Measurements from ENCODE around the gene TASOR2. TPM values are rescaled to one million over a fixed set of nuclear protein-coding genes. Genes with fewer than 3 reads are reported as not detected.

Gene TASOR2
- total RNA-seq, 1 donor from 2014 or later, result 59.6 TPM

DNA sequence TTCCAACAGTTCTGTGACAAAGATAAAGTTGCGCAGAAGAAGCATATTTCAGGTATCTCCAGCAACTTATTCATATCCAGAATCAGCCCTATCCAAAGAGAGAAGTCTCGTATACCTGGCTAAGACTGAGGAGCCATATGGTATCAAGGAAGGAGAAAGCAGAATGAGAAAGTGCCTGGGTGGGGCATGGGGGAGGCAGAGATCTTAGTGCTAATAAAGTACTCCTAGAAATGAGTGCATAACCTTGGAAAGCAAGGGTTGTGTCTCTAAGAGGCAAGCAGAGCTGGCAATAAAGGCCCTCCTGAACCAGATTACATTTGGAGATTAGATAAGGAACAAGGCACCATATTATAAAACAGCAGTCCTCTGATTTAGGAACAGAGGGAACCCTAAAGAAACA lies 12.7 kb downstream of the TASOR2 start:
- Mint-ChIP-seq H3K27ac (ENCODE audit: unreplicated experiment) (no peak overlapping the region), H3K4me3 (ENCODE audit: unreplicated experiment) (no peak overlapping the region)

DNA sequence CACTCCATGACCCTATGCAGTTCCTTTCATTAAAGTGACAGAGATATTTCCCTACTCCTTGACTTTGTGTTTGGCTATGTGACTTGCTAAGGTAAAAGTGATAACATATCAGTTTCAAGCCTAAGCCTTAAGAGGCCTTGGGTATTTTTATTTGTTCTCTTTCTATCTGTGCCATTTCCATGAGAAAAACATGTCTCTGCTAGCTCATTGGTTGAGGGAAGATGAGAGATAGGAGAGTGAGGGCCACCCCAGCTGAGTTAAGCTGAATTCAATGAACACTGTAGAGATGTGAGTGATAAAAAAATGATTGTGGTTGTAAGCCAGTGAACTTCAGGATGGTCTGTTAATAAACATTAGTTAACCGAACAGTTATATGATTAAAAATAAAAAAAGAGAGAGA lies 13.4 kb downstream of the TASOR2 start:
- H3K4me3 Mint-ChIP-seq (ENCODE audit: unreplicated experiment), result no peak overlapping the region

More for the DNA sequence above, 12.7 kb downstream of the TASOR2 start:
- Mint-ChIP-seq H3K9me3 (ENCODE audit: unreplicated experiment) (no peaks in the 10 kb centered on the region), H3K4me1 (ENCODE audit: unreplicated experiment) (peaks cover 12% of the 10 kb centered on the region), H3K36me3 (ENCODE audit: unreplicated experiment) (no peaks in the 10 kb centered on the region), H3K27me3 (ENCODE audit: unreplicated experiment) (no peaks in the 10 kb centered on the region)
- TF ChIP-seq, protein P1, sequence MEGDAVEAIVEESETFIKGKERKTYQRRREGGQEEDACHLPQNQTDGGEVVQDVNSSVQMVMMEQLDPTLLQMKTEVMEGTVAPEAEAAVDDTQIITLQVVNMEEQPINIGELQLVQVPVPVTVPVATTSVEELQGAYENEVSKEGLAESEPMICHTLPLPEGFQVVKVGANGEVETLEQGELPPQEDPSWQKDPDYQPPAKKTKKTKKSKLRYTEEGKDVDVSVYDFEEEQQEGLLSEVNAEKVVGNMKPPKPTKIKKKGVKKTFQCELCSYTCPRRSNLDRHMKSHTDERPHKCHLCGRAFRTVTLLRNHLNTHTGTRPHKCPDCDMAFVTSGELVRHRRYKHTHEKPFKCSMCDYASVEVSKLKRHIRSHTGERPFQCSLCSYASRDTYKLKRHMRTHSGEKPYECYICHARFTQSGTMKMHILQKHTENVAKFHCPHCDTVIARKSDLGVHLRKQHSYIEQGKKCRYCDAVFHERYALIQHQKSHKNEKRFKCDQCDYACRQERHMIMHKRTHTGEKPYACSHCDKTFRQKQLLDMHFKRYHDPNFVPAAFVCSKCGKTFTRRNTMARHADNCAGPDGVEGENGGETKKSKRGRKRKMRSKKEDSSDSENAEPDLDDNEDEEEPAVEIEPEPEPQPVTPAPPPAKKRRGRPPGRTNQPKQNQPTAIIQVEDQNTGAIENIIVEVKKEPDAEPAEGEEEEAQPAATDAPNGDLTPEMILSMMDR (IDR thresholded peaks at IDR 0.05), result no peak
- no peak for DNase-seq (ENCODE audit: extremely low spot score, unreplicated experiment)

DNA sequence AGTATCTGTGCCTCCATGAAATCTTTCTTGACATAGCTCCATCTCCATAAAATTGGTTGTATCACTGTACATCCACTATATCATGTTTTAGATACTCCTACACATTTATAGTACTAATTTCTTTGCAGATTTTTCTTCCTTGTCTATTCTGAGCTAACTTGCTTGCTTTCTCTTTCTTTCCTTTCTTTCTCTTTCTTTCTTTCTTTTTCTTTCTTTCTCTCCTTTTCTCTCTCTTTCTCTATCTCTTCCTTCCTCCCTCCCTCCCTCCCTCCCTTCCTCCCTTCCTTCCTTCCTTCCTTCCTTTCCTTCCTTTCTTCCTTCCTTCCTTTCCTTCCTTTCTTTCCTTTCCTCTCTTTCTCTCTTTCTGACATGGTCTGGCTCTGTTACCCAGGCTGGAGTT lies 23.7 kb downstream of the TASOR2 start:
- TF ChIP-seq, protein P1 (IDR thresholded peaks at IDR 0.05), result no peak
- Mint-ChIP-seq H3K36me3 (ENCODE audit: unreplicated experiment) (no peaks in the 10 kb centered on the region), H3K9me3 (ENCODE audit: unreplicated experiment) (no peaks in the 10 kb centered on the region), H3K4me1 (ENCODE audit: unreplicated experiment) (peaks cover 30% of the 10 kb centered on the region), H3K27me3 (ENCODE audit: unreplicated experiment) (no peaks in the 10 kb centered on the region), H3K4me3 (ENCODE audit: unreplicated experiment) (no peak overlapping the region), H3K27ac (ENCODE audit: unreplicated experiment) (no peak overlapping the region)
- no peak for DNase-seq (ENCODE audit: extremely low spot score, unreplicated experiment)

More for the DNA sequence above, 13.4 kb downstream of the TASOR2 start:
- H3K9me3 Mint-ChIP-seq (ENCODE audit: unreplicated experiment), result no peaks in the 10 kb centered on the region
- no peak for DNase-seq (ENCODE audit: extremely low spot score, unreplicated experiment)
- TF ChIP-seq, protein P1 (IDR thresholded peaks at IDR 0.05), result no peak
- peaks cover 8% of the 10 kb centered on the region for H3K4me1 Mint-ChIP-seq (ENCODE audit: unreplicated experiment)
- no peaks in the 10 kb centered on the region for H3K36me3 Mint-ChIP-seq (ENCODE audit: unreplicated experiment)
- H3K27ac Mint-ChIP-seq (ENCODE audit: unreplicated experiment), result no peak overlapping the region
- no peaks in the 10 kb centered on the region for H3K27me3 Mint-ChIP-seq (ENCODE audit: unreplicated experiment)

DNA sequence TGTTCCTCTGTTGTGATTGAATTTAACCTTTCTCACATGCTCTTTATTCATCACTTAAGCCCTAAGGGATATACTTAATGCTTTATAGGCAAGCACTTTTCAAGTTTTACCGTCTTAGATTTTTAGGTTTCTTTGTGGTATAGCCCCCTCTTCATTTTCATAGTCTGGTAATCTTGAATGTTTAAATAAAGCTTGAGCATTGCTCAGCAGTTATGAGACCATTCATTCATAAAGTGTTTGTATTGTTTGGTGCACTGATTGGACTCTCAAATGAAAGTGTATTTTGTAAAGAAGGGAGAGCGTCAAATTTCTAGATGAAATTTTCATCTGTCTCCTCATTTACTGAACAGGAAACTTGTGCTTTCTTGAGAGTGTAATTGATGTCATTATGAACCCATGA lies 25.2 kb downstream of the TASOR2 start:
- peaks cover 28% of the 10 kb centered on the region for H3K4me1 Mint-ChIP-seq (ENCODE audit: unreplicated experiment)
- TF ChIP-seq, protein P1 (IDR thresholded peaks at IDR 0.05), result no peak
- no peaks in the 10 kb centered on the region for H3K27me3 Mint-ChIP-seq (ENCODE audit: unreplicated experiment)
- DNase-seq (ENCODE audit: extremely low spot score, unreplicated experiment), result no peak
- H3K27ac Mint-ChIP-seq (ENCODE audit: unreplicated experiment), result no peak overlapping the region
- no peaks in the 10 kb centered on the region for H3K9me3 Mint-ChIP-seq (ENCODE audit: unreplicated experiment)
- H3K4me3 Mint-ChIP-seq (ENCODE audit: unreplicated experiment), result no peak overlapping the region
- H3K36me3 Mint-ChIP-seq (ENCODE audit: unreplicated experiment), result no peaks in the 10 kb centered on the region

DNA sequence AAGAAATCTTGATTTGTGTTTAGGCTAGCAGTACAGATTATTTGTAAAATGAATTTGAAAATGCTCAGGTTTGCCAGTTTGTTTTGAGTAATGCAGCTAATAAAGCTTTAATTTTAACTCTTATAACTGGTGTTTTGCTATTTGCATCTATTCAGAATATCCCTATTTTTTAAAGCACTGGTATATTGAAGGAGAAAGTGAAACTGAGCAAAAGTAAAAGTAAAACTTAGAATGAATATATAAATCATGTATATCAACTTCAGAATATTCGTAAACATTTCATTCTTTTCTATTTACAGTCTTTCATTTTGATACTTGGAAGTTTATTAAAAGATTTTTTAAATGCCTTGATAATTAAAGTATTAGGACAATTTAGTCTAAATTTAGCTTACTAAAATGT lies 26.2 kb downstream of the TASOR2 start:
- Mint-ChIP-seq H3K9me3 (ENCODE audit: unreplicated experiment) (no peaks in the 10 kb centered on the region), H3K27me3 (ENCODE audit: unreplicated experiment) (no peaks in the 10 kb centered on the region), H3K4me3 (ENCODE audit: unreplicated experiment) (peak overlapping the region; percentile 31), H3K36me3 (ENCODE audit: unreplicated experiment) (no peaks in the 10 kb centered on the region), H3K4me1 (ENCODE audit: unreplicated experiment) (peaks cover 28% of the 10 kb centered on the region), H3K27ac (ENCODE audit: unreplicated experiment) (no peak overlapping the region)
- DNase-seq (ENCODE audit: extremely low spot score, unreplicated experiment), result no peak
- TF ChIP-seq, protein P1 (IDR thresholded peaks at IDR 0.05), result no peak

All from osteocyte (in vitro differentiated cells).